Measurements from ENCODE around the gene LSM14B. TPM values are rescaled to one million over a fixed set of nuclear protein-coding genes. Genes with fewer than 3 reads are reported as not detected.

Gene LSM14B
- total and polyA plus RNA-seq, 7 donors = 26.4 to 67.0 (median 54.2) TPM

GRCh38 chr20:62163986-62164762 is 41.9 kb downstream of the LSM14B start:
- H3K27ac ChIP-seq = no peak overlapping the region
- peak in 1 of 2 donors; percentile 46 for DNase-seq
- ATAC-seq = no peak
- no peak for TF ChIP-seq CTCF (IDR thresholded peaks at IDR 0.05)
- H3K4me1 ChIP-seq = peaks cover 8% of the 10 kb centered on the region
- peaks cover 7 to 74% of the 10 kb centered on the region in 2 donors for H3K36me3 ChIP-seq (ENCODE audit: insufficient read depth in 1 of 2, low read depth in 1 of 2)
- WGBS, 3 donors = 92 to 95% (median 93%) methylated on average over 28 to 29 of the region's 29 CpGs
- no peak overlapping the region for H3K4me3 ChIP-seq
- no peaks in the 10 kb centered on the region for H3K9me3 ChIP-seq
- H3K27me3 ChIP-seq (ENCODE audit: insufficient read depth in 3 of 3, low read length in 2 of 3) = no peaks in the 10 kb centered on the region
- intact Hi-C loops (cut with DNase I) = no loop called here

GRCh38 chr20:62164879-62165761 is 42.8 kb downstream of the LSM14B start:
- peak in 1 of 2 donors; percentile 36 for DNase-seq
- H3K9me3 ChIP-seq = no peaks in the 10 kb centered on the region
- WGBS, 3 donors = 95 to 96% (median 96%) methylated on average over 38 to 41 of the region's 41 CpGs
- H3K4me3 ChIP-seq = no peak overlapping the region
- no peak overlapping the region for H3K27ac ChIP-seq
- H3K27me3 ChIP-seq (ENCODE audit: insufficient read depth in 3 of 3, low read length in 2 of 3) = no peaks in the 10 kb centered on the region
- TF ChIP-seq CTCF (IDR thresholded peaks at IDR 0.05) = no peak
- intact Hi-C loops (cut with DNase I) = no loop called here
- peaks cover 7 to 83% of the 10 kb centered on the region in 2 donors for H3K36me3 ChIP-seq (ENCODE audit: insufficient read depth in 1 of 2, low read depth in 1 of 2)
- ATAC-seq = no peak
- H3K4me1 ChIP-seq = peaks cover 8% of the 10 kb centered on the region

GRCh38 chr20:62165762-62166399 is 43.6 kb downstream of the LSM14B start:
- WGBS, 3 donors = 78 to 86% (median 80%) methylated on average over 25 of the region's 25 CpGs
- intact Hi-C loops (cut with DNase I) = no loop called here
- H3K4me1 ChIP-seq = peaks cover 8% of the 10 kb centered on the region
- no peak overlapping the region for H3K4me3 ChIP-seq
- peak overlapping the region; percentile 30 for H3K27ac ChIP-seq
- no peak for TF ChIP-seq CTCF (IDR thresholded peaks at IDR 0.05)
- peaks cover 7 to 79% of the 10 kb centered on the region in 2 donors for H3K36me3 ChIP-seq (ENCODE audit: insufficient read depth in 1 of 2, low read depth in 1 of 2)
- peak in 3 of 4 donors; percentile 18 to 54 (median 29) for ATAC-seq
- no peaks in the 10 kb centered on the region for H3K27me3 ChIP-seq (ENCODE audit: insufficient read depth in 3 of 3, low read length in 2 of 3)
- peak; percentile 64 to 74 for DNase-seq
- H3K9me3 ChIP-seq = no peaks in the 10 kb centered on the region

- H3K27me3 ChIP-seq (ENCODE audit: insufficient read depth in 3 of 3, low read length in 2 of 3) = no peaks in the 10 kb centered on the region
- no peak for TF ChIP-seq CTCF (IDR thresholded peaks at IDR 0.05)
- 46 to 74% (median 53%) methylated on average over 6 of the region's 6 CpGs for WGBS, 3 donors
- ATAC-seq (no peak), DNase-seq (peak in 1 of 2 donors; percentile 44)
- H3K4me3 ChIP-seq = no peak overlapping the region
- peaks cover 8% of the 10 kb centered on the region for H3K4me1 ChIP-seq
- no peaks in the 10 kb centered on the region for H3K9me3 ChIP-seq
- intact Hi-C loops (cut with DNase I) = no loop called here
- H3K36me3 ChIP-seq (ENCODE audit: insufficient read depth in 1 of 2, low read depth in 1 of 2) = peaks cover 7 to 67% of the 10 kb centered on the region in 2 donors
- H3K27ac ChIP-seq = no peak overlapping the region
Observed at GRCh38 chr20:62167474-62167873, 45.2 kb downstream of the LSM14B start.
